Stomach (tissue), 4 donors: ENCODE measurements around the gene TCF12.

Experiments
- POLR2A ChIP-seq, 4 donors: fragments of 450-650 bp; IDR thresholded peaks; one replicate each; pipeline ENCODE4 v1.6.1; 2016; ENCODE audit warnings: antibody characterized with exemption in 4 of 4, control low read depth in 2 of 4, mild to moderate bottlenecking in 1 of 4, moderate library complexity in 1 of 4
- POLR2AphosphoS5 ChIP-seq, 3 donors: sonication (generic); formaldehyde crosslinking; IDR thresholded peaks; one replicate each; pipeline ENCODE4 v1.6.1; 2016; ENCODE audit warnings: antibody characterized with exemption in 3 of 3
- TF ChIP-seq, protein P1 (sequence below), 7 experiments: fragments of 450-650 bp in 4 of 7; fragments of 200-600 bp in 3 of 7; sonication (generic) in 3 of 7; IDR thresholded peaks; one replicate each; pipeline ENCODE4 v1.5.1; 2016 to 2019; ENCODE audit warnings: antibody characterized with exemption in 7 of 7, control low read depth in 2 of 7, mild to moderate bottlenecking in 1 of 7

GRCh38 chr15:56968256-56968655, 49.8 kb downstream of the TCF12 start:
- TF ChIP-seq, protein P1, sequence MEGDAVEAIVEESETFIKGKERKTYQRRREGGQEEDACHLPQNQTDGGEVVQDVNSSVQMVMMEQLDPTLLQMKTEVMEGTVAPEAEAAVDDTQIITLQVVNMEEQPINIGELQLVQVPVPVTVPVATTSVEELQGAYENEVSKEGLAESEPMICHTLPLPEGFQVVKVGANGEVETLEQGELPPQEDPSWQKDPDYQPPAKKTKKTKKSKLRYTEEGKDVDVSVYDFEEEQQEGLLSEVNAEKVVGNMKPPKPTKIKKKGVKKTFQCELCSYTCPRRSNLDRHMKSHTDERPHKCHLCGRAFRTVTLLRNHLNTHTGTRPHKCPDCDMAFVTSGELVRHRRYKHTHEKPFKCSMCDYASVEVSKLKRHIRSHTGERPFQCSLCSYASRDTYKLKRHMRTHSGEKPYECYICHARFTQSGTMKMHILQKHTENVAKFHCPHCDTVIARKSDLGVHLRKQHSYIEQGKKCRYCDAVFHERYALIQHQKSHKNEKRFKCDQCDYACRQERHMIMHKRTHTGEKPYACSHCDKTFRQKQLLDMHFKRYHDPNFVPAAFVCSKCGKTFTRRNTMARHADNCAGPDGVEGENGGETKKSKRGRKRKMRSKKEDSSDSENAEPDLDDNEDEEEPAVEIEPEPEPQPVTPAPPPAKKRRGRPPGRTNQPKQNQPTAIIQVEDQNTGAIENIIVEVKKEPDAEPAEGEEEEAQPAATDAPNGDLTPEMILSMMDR (IDR thresholded peaks at IDR 0.05) = no peak
- TF ChIP-seq POLR2AphosphoS5 (IDR thresholded peaks at IDR 0.05) = no peak
- TF ChIP-seq POLR2A (IDR thresholded peaks at IDR 0.05) = no peak
